Astrocyte of the hippocampus (primary cell): Measurements from ENCODE around the gene LRRC23.

Source experiments
- DNase-seq: peaks from one replicate; pipeline ENCODE4 v3.0.0; 2011; ENCODE audit warnings: low read depth, low spot score

The LRRC23 gene

DNA sequence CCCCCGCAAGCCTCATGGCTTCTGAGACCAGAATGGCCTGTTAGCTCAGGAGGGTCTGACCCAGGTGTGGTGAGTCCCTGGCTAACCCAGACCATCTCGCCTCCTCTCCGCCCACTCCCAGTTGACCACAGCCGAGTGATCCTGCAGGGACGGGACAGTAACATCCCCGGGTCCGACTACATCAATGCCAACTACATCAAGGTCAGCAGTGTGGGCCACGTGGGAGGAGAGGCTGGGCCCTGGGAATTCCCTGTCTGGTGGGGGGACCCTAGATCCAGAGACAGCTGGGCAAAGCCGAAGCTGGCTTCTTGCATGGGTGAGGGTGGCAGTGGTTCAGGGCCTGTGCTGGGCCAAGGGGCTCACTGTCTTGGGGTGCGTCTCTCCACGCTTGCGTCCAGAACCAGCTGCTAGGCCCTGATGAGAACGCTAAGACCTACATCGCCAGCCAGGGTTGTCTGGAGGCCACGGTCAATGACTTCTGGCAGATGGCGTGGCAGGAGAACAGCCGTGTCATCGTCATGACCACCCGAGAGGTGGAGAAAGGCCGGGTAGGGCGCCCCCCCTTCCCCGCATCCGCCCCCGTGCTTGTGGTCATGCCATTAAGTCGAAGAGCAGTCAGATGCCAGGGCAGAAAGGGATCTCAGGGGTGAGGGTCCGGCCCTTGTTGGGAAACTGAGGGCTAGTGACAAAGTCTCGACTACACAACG lies 51.6 kb downstream of the LRRC23 start:
- no peak for DNase-seq

DNA sequence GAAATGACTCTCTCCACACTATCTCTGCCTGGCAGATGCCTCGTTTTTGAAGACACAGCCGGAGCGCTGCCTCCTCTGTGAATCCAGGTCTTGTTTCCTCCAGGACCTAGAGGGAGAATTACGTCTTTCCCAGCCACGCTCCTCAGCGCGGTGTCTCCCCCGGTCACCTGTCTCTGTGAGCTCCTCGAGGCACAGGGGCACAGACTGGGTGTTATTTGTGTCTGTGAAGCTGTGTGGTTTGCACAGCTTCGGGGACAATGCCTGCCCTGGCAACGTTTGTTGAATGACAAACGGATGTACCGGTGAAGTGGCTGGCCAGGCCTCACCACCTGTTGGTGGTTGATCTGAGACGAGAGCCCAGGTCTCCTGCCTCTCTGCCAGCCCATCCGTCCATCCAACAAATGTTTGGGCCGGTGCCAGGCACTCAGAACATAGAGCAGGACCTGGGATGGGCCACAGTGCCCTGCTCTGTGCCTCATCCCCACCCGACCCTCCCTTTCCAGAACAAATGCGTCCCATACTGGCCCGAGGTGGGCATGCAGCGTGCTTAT lies 52.6 kb downstream of the LRRC23 start:
- DNase-seq: no peak

DNA sequence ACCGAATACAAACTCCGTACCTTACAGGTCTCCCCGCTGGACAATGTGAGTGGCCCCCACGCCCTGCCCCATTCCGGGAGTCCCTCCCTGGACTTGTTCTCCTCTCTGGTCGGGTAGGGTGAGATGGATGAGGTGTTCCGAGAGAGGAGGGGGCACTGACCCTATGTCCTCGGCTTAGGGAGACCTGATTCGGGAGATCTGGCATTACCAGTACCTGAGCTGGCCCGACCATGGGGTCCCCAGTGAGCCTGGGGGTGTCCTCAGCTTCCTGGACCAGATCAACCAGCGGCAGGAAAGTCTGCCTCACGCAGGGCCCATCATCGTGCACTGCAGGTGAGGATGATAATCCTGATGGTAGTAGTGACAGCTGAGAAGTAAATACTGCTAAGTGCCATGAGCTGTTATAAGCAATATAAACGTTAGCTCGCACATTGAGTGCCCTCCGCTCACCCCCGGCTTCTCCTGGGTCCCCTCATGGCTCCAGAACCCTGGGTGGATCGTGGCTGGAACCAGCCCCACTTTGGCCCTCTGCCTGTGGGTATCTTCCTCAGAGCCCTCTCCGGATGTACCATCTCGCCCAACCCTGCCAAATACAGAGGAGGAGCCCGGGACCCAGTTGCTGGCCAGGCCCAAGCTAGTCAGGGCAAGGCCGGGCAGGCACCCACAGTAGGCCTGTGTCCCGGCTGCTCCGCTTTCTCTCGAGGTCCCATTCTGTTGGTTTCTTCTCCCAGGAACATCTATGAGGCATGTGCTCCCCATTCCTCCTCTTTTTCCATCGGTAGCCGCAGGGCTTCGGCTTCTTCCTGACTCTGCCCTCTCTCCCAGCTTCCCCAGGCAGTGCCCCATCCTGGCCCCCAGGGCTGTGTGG lies 53.4 kb downstream of the LRRC23 start:
- DNase-seq: no peak

DNA sequence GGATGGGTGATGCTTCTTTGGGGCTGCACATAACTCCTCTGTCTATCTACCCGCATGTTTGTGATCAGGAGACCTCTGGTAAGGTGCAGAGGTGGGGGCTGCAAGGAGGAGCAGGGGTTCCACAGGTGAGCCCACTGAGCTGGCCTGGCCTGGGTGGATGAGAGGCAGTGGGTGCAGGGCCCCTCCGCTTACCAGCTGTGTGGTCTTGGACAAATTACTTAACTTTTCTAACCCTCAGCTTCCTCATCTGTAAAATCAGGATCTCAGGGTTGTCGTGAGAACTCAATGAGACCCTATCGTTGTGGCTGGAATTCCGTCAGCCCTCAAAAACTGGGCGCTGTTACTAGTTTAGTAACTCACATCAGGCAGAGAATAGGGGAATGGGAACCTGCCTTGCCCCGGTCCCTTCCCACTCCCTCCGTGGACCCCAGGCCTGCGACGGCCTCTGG lies 54.0 kb downstream of the LRRC23 start:
- DNase-seq: no peak

DNA sequence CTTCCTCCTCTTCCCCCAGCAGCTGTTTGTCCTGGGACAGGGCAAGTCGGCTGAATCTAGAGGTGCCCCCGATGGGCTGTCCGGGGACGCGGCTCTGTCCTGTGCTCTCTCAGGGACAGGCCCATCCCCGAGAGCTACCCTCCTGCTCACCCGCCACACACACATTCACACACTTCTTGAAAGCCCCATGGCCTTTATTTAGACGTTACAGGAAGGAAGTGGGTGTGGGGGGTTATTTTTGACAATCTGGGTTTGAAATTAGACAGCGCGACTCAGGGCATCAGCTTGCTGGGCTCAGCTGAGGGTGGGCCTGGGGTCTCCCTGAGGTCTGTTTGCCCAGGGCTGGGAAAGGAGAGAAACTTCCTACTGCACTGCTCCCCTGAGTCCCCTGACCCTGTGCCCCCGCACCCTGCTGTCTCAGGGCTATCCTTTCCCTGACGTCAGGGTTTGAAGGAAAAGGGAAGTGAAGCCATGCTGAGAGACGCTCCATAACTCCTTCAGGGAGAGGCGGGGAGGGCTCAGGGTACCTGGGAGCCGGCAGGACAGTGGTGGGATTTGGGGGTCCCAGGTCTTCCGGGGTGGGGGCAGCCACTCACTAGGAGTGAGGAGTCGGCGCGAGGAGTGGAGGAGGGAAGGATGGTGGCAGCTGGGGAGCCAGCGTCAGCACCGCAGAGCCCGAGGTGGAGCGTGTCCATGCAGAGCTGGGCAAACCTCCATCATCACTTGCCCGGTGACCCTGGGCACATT lies 54.6 kb downstream of the LRRC23 start:
- no peak for DNase-seq

DNA sequence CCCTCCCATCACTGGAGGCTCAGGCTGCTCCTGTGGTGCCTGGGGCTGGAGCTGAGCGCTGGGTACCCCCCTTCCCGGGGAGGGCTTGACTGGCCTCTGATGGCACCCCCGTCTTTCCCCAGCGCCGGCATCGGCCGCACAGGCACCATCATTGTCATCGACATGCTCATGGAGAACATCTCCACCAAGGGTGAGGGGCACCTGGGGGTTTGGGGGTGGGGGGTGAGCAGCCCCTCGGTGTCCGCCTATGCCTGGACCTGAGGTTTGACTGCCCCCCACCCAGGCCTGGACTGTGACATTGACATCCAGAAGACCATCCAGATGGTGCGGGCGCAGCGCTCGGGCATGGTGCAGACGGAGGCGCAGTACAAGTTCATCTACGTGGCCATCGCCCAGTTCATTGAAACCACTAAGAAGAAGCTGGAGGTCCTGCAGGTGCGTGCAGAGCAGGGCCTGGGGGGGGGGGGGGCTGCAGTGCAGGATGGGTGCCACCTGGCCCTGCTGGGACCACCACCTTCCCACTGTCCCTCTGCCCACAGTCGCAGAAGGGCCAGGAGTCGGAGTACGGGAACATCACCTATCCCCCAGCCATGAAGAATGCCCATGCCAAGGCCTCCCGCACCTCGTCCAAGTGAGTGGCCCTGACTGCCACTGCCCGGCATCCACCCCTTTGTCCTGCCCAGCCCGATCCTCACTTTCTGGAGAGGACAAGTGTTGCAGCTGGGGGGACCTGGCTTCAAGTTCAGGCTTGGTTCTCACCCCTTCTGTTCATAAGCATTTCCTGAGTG lies 55.4 kb downstream of the LRRC23 start:
- DNase-seq: no peak

DNA sequence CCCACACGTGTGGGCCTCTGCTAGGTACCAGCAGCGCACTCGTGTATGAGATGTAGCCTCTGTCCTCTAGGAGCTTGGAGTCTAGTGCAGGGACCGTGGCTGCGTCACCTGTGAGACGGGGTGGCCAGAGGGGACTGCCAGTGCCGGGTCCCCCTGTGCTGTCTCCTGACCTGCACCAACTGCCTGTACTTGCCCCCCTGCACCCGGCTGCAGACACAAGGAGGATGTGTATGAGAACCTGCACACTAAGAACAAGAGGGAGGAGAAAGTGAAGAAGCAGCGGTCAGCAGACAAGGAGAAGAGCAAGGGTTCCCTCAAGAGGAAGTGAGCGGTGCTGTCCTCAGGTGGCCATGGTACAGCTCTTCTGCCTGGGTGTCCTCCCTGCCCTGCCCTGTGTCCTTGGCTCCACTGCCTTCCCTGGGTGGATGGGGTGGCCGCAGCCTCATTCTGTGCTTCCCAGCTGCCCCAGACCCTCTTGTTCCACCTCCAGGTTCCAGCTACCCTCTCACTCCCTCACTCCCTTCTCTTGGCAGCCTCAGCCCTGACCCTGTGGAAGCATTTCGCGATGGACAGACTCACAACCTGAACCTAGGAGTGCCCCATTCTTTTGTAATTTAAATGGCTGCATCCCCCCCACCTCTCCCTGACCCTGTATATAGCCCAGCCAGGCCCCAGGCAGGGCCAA lies 56.1 kb downstream of the LRRC23 start:
- DNase-seq: no peak

DNA sequence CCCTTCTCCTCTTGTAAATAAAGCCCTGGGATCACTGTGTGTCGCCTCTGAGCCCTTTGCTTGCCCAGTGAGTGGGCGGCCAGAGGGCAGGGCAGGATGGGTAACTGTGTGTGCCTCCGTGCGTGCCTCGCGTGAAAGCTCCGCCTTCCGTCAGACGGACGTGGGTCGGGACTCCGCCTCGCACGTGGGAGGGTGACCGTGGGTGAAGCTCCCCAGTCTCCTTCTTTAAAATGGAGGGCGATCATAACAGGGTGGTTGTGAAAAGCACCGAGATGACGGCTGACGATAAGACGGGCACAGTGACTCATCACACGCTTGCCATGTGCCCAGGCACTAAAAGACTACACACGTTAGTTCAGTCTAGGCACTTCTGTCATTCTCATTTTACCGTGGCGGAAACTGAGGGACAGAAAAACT lies 56.7 kb downstream of the LRRC23 start:
- DNase-seq: peak; percentile 30

DNA sequence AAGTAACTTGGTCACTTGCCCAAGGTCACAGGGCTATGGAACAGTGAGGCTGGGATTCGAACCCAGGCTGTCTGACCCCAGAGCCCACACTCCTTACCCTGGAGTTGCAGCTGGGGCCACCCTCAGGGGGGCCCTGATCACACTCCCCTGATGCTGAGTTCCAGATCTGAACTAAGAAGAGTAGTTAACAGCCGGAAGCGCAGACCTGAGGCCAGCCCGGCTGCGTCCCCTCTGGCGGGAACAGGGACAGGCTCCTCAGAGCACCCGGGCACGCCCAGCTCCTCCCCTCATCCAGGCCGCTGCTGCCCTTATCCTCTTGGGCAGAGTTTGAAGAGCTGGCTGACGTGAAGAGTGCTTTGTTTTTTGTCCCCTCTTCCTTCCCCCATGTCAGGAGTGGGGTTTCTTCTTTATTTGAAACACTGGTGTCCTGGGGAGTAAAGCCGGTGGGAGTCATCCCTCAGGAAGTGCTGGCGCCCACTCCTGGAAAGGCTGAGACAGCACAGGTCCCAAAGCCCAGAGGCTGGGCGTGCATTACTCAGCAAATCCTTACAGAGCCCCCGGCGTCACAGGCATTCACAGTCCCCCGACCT lies 57.2 kb downstream of the LRRC23 start:
- DNase-seq: peak; percentile 90

GRCh38 chr12:6962285-6963015 lies 57.8 kb downstream of the LRRC23 start:
- no peak for DNase-seq

GRCh38 chr12:6963016-6963731 lies 58.6 kb downstream of the LRRC23 start:
- DNase-seq: no peak
